Activated naive CD4-positive, alpha-beta T cell treated with Interleukin-2 at 50 U/mL for 16 hours (primary cell): ENCODE data around the gene RNASEH2C.
"Not testable (repeated sequence)": the region's sequence is repeated elsewhere in the genome, so short reads cannot be mapped to it uniquely, and the experiment has no call there.

Source experiments
- DNase-seq: peaks from one replicate; pipeline ENCODE4 v3.0.0-alpha.2; 2020

RNASEH2C gene

GRCh38 chr11:65716774-65717405, 3.7 kb downstream of the RNASEH2C start:
- no peak for DNase-seq

- no peak for DNase-seq
These were observed 4.3 kb downstream of the RNASEH2C start for GRCh38 chr11:65716302-65716701.

GRCh38 chr11:65714433-65714832, 6.2 kb downstream of the RNASEH2C start:
- no peak for DNase-seq

- DNase-seq, result no peak
These were observed 7.2 kb downstream of the RNASEH2C start for GRCh38 chr11:65713212-65713969.

DNA sequence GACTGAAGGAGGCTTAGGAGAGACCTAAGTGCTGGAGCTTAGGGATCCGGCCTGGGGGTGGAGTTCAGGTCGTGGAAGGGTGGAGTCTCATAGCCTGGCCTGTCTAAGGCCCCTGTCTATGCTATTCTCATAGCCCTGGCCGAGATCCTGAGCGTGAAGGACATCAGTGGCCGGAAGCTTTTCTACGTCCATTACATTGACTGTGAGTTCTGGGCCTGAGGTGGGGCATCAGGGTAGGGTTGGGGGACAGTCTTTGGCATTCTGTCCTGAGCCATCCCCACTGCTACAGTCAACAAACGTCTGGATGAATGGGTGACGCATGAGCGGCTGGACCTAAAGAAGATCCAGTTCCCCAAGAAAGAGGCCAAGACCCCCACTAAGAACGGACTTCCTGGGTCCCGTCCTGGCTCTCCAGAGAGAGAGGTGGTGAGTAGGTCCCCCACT, 7.9 kb downstream of the RNASEH2C start:
- DNase-seq, result no peak

DNA sequence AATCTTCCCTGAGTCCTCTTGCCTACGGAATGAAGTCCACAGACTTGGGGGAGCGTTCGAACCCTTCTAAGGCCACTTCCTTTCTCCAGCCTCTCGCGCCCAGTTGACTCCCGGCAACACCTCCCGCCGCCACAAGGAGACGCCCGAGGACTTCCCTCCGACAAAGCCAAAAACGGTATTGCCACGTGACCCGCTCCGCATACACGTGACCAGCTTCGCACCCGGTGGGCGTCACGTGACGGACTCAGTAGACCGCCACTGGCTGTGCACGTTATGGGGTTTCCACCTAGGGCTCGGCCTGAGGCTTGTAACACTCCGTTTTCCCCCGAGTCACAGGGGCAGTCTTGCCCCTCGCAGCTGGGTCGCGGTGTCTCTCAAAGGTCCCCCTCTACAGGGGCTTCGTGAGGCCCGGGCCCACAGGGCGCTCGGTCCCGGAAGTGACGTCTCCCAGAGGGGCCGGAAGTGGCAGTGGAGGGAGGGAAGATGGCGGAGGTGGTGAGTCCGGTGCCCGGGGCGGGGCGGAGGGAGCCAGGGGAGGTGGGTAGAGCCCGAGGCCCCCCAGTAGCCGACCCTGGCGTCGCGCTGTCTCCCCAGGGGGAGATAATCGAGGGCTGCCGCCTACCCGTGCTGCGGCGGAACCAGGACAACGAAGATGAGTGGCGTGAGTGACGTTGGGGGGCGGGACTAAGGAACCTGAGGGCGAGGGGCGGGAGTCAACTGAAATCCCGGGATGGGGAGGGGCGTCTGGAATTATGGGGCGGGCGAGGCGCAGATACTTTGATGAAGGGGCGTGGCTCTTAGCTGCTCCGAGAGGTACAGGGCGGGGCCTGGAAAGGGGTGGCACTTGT, 8.6 kb downstream of the RNASEH2C start, which contains the start of gene KAT5:
KAT5 (plus strand) TSS at position 468 of the 848 bp plus-strand sequence; CDS start at position 484, 16 bp downstream.
- DNase-seq, result peak; percentile 98

GRCh38 chr11:65710421-65710820, 10.2 kb downstream of the RNASEH2C start:
- no peak for DNase-seq

- no peak for DNase-seq
These were observed 10.9 kb downstream of the RNASEH2C start for GRCh38 chr11:65709661-65710060.

DNA sequence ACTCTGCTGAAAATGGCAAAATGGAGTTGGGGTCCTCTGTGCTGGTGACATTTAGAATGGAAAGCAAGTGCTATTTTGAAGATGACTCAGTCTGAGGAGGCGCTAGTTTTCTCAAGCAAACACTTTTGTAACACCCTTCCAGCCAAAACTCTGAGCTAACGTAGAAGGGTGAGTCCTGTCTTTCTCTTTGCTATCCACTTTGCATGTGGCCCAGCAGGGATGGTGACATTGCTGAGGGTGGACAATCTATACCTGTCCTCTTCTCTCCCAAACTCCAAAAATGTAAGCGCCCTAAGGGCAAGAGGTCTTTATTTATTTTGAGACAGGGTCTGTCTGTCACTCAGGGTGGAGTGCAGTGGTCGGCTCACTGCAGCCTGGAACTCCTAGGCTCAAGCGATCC, 12.1 kb downstream of the RNASEH2C start:
- no peak for DNase-seq

DNA sequence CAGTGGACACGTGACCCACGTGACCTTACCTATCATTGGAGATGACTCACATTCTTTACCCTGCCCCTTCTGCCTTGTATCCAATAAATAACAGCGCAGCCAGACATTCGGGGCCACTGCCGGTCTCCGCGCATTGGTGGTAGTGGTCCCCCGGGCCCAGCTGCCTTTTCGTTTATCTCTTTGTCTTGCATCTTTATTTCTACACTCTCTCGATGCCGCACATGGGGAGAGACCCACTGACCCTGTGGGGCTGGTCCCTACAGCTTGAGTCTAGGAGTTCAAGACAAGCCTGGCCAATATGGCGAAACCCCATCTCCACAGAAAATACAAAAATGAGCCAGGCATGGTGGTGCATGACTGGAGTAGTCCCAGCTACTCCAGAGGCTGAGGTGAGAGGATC, 13.6 kb downstream of the RNASEH2C start:
- not testable (repeated sequence) for DNase-seq

DNA sequence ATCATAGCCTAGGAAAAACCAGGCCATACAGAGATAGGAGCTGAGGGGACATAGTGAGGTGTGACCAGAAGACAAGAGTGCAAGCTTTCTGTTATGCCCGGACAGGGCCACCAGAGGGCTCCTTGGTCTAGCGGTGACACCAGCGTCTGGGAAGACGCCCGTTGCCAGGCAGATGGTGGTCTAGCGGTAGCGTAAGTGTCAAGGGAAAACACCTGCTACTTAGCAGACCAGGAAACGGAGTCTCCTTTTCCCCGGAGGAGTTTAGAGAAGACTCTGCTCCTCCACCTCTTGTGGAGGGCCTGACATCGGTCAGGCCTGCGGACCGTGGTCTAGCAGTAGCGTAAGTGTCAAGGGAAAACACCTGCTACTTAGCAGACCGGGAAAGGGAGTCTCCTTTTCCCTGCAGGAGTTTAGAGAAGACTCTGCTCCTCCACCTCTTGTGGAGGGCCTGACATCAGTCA, 14.3 kb downstream of the RNASEH2C start:
- peak; percentile 82 for DNase-seq

DNA sequence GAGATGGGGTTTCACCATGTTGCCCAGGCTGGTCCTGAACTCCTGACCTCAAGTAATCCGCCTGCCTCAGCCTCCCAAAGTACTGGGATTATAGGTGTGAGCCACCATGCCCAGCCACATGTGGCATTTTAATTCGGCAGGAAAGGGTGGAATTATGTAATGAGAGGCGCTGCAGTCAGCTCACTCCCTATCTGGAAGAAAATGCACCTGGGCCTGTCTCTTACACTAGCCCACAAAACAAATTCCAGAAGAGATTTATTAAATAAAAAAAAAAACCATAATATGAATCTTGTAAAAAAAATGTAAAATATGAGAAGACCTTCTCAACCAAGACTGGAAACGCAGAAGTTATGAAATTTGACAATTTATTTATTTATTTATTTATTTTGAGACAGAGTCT, 16.8 kb downstream of the RNASEH2C start:
- DNase-seq, result no peak

DNA sequence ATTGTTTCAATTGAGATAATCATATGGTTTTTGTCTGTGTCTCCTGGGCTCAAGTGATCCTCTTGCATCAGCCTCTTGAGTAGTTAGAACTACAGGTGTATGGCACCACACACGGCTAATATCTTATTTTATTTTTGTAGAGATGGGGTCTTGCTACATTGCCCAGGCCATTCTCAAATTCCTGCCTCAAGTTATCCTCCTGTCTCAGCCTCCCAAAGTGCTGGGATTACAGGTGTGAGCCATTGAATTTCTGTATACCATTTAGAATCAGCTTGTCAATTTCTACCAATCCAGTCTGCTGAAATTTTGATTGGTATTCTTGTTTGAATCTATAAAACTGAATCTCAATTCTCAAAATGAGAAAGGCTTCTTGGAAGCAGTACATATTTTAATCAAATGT, 18.9 kb downstream of the RNASEH2C start:
- no peak for DNase-seq

- no peak for DNase-seq
These were observed 20.2 kb downstream of the RNASEH2C start for GRCh38 chr11:65700399-65700798.

DNA sequence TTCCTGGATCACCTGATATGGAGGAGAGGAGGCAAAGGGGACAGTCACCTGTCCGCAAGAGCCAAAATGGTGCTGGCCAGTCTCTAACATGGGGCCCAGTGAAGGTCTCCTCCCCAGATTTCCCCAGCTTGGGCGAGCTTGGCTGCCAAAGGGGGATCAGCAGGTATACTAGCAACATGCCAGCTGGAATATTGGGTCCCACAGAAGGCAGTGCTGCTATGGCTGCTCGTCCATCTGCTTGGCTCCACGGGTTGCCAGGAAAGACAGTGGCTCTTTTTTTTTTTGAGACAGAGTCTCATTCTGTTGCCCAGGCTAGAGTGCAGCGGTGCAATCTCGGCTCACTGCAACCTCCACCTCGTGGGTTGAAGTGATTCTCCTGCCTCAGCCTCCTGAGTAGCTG, 21.3 kb downstream of the RNASEH2C start:
- no peak for DNase-seq

DNA sequence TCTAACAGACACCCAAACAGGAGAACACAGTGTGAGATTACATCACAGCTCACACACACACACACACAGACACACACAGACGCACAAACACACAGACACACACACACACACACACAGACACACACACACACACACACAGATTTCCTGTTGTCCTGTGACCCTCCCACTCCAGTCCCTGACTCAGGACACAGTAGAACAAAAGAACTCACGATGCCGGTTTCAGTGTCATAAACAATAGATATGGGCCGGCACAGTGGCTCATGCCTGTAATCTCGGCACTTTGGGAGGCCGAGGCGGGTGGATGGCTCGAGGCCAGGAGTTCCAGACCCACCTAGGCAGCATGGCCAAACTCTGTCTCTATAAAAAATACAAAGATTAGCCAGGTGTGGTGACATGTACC, 22.4 kb downstream of the RNASEH2C start:
- DNase-seq, result no peak

GRCh38 chr11:65696802-65697552, 23.6 kb downstream of the RNASEH2C start:
- DNase-seq, result no peak

GRCh38 chr11:65695459-65696241, 24.9 kb downstream of the RNASEH2C start:
- DNase-seq, result no peak

- no peak for DNase-seq
These were observed 28.2 kb downstream of the RNASEH2C start for GRCh38 chr11:65692367-65692766.

DNA sequence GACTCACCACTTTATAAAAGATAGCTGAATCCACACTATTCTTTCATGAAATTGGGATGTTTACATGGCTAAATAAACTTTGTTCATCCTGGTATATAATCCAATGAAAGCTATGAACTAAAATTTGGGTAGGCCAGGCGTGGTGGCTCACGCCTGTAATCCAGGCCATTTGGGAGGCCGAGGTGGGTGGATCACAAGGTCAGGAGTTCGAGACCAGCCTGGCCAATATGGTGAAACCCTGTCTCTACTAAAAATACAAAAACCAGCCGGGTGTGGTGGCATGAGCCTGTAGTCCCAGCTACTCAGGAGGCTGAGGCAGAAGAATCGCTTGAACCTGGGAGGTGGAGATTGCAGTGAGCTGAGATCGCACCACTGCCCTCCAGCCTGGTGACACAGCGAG, 28.8 kb downstream of the RNASEH2C start:
- not testable (repeated sequence) for DNase-seq

GRCh38 chr11:65685981-65686380, 34.6 kb downstream of the RNASEH2C start:
- DNase-seq, result no peak

DNA sequence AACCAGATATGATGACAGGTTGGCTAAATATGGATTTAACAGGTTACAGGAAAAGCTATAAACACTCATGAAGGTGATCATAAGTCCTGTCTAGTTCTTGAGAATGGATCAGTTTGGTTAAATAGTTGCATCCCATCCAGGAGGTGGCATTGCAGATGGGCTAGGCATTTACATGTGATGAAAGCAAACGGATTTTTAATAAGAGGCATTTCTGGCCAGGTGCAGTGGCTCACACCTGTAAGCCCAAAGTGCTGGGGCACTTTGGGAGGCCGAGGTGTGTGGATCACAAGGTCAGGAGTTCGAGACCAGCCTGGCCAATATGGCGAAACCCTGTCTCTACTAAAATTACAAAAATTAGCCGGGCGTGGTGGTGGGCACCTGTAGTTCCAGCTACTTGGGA, 37.1 kb downstream of the RNASEH2C start:
- not testable (repeated sequence) for DNase-seq
